ENCODE results near the gene RASSF4.

RASSF4 gene

GRCh38 chr10:44959247-44960087 is at the start of gene RASSF4:
Gene RASSF4, plus strand, starts transcription at chr10:44959802. Its CDS starts 10,401 bp downstream, at chr10:44970203.
- peak; percentile 73 for DNase-seq (ENCODE audit: low read depth)

GRCh38 chr10:44909910-44910309 is 49.7 kb upstream of the RASSF4 start:
- no peak for DNase-seq (ENCODE audit: low read depth)

- no peak for DNase-seq (ENCODE audit: low read depth)
Observed at GRCh38 chr10:44910602-44911001, 49.0 kb upstream of the RASSF4 start.

- no peak for DNase-seq (ENCODE audit: low read depth)
Observed at GRCh38 chr10:44911081-44911540, 48.5 kb upstream of the RASSF4 start, which contains the start of gene TMEM72. Gene TMEM72, plus strand, starts transcription at chr10:44911337. Its CDS starts 176 bp downstream, at chr10:44911513.

GRCh38 chr10:44911951-44912350 is 47.7 kb upstream of the RASSF4 start:
- DNase-seq (ENCODE audit: low read depth), result no peak

- no peak for DNase-seq (ENCODE audit: low read depth)
Observed at GRCh38 chr10:44913350-44914081, 46.1 kb upstream of the RASSF4 start.

- no peak for DNase-seq (ENCODE audit: low read depth)
Observed at GRCh38 chr10:44914891-44915290, 44.7 kb upstream of the RASSF4 start.

- DNase-seq (ENCODE audit: low read depth), result no peak
Observed at GRCh38 chr10:44916429-44916828, 43.2 kb upstream of the RASSF4 start.

GRCh38 chr10:44917848-44918247 is 41.8 kb upstream of the RASSF4 start:
- DNase-seq (ENCODE audit: low read depth), result no peak

- DNase-seq (ENCODE audit: low read depth), result no peak
Observed at GRCh38 chr10:44920252-44920651, 39.4 kb upstream of the RASSF4 start.

- DNase-seq (ENCODE audit: low read depth), result no peak
Observed at GRCh38 chr10:44921061-44921460, 38.5 kb upstream of the RASSF4 start.

- DNase-seq (ENCODE audit: low read depth), result no peak
Observed at GRCh38 chr10:44921506-44921905, 38.1 kb upstream of the RASSF4 start.

GRCh38 chr10:44922021-44922420 is 37.6 kb upstream of the RASSF4 start:
- no peak for DNase-seq (ENCODE audit: low read depth)

GRCh38 chr10:44922796-44923545 is 36.6 kb upstream of the RASSF4 start:
- no peak for DNase-seq (ENCODE audit: low read depth)

GRCh38 chr10:44923611-44924010 is 36.0 kb upstream of the RASSF4 start:
- no peak for DNase-seq (ENCODE audit: low read depth)

GRCh38 chr10:44924261-44925040 is 35.2 kb upstream of the RASSF4 start:
- no peak for DNase-seq (ENCODE audit: low read depth)

GRCh38 chr10:44925224-44925623 is 34.4 kb upstream of the RASSF4 start:
- no peak for DNase-seq (ENCODE audit: low read depth)

- no peak for DNase-seq (ENCODE audit: low read depth)
Observed at GRCh38 chr10:44925811-44926750, 33.5 kb upstream of the RASSF4 start.

GRCh38 chr10:44926751-44927351 is 32.8 kb upstream of the RASSF4 start:
- no peak for DNase-seq (ENCODE audit: low read depth)

- no peak for DNase-seq (ENCODE audit: low read depth)
Observed at GRCh38 chr10:44927352-44927751, 32.2 kb upstream of the RASSF4 start.
